CD4-positive, alpha-beta T cell (primary cell): ENCODE measurements around the gene ACTR3. TPM values are rescaled to one million over a fixed set of nuclear protein-coding genes. Genes with fewer than 3 reads are reported as not detected.

Source experiments
- ATAC-seq: fragments of 200-7000 bp; cut with Tn5 transposase; one replicate; pipeline ENCODE4 v1.10.0; 2022; ENCODE audit warnings: mild to moderate bottlenecking; ENCODE audit not compliant: poor library complexity
- CTCF ChIA-PET: fragments of 350-600 bp; sonication (Branson Sonifier 250); formaldehyde crosslinking; loops from one replicate; lab custom pipeline; 2021; ENCODE audit warnings: antibody characterized with exemption, inconsistent platforms; lab: Charles Lee
- POLR2A ChIA-PET: fragments of 350-600 bp; sonication (Branson Sonifier 250); formaldehyde crosslinking; loops from one replicate; lab custom pipeline; 2021; ENCODE audit warnings: antibody characterized with exemption, inconsistent platforms; lab: Charles Lee
- DNase-seq, 14 experiments: peaks; one replicate each; pipeline ENCODE4 v3.0.0-alpha.2; 2013 to 2020; ENCODE audit warnings: mixed read lengths in 2 of 14
- H3K27ac ChIP-seq, 2 donors: one replicate each; pipeline versions ENCODE4 v1.5.1 to v1.7.0; 2013; ENCODE audit warnings: low read length in 2 of 2, low read depth in 1 of 2, mild to moderate bottlenecking in 1 of 2
- H3K27me3 ChIP-seq, 2 experiments: 1 replicate in 1 of 2; 2 replicates in 1 of 2; pipeline versions ENCODE4 v1.6.1 to v1.7.0; 2013; ENCODE audit warnings: low read length in 2 of 2, control low read depth in 1 of 2, mild to moderate bottlenecking in 1 of 2, moderate library complexity in 1 of 2; ENCODE audit not compliant: insufficient read depth in 2 of 2, control insufficient read depth in 1 of 2
- H3K36me3 ChIP-seq: one replicate; pipeline ENCODE4 v1.6.1; 2013; ENCODE audit warnings: low read length, control low read depth; ENCODE audit not compliant: insufficient read depth
- H3K4me1 ChIP-seq: one replicate; pipeline ENCODE4 v1.6.1; 2013; ENCODE audit warnings: low read length, control low read depth; ENCODE audit not compliant: insufficient read depth
- H3K4me3 ChIP-seq: one replicate; pipeline ENCODE4 v1.5.1; 2013; ENCODE audit warnings: mild to moderate bottlenecking, low read length, moderate library complexity
- H3K9me3 ChIP-seq, 2 experiments: 1 replicate in 1 of 2; 2 replicates in 1 of 2; pipeline versions ENCODE4 v1.6.1 to v1.7.0; 2013; ENCODE audit warnings: low read length in 2 of 2, mild to moderate bottlenecking in 2 of 2, control low read depth in 1 of 2, moderate library complexity in 1 of 2; ENCODE audit not compliant: control insufficient read depth in 1 of 2, insufficient read depth in 1 of 2
- H3K27ac Mint-ChIP-seq: one replicate; pipeline ENCODE4 v1.8.0; 2020; ENCODE audit warnings: mixed read lengths
- H3K27me3 Mint-ChIP-seq: one replicate; pipeline ENCODE4 v1.8.0; 2021; ENCODE audit warnings: mixed read lengths
- H3K36me3 Mint-ChIP-seq: one replicate; pipeline ENCODE4 v1.8.0; 2021; ENCODE audit warnings: low read depth, mixed read lengths
- H3K4me1 Mint-ChIP-seq: one replicate; pipeline ENCODE4 v1.8.0; 2021; ENCODE audit warnings: low read depth, mixed read lengths
- H3K4me3 Mint-ChIP-seq: one replicate; pipeline ENCODE4 v1.8.0; 2020; ENCODE audit warnings: mild to moderate bottlenecking, mixed read lengths
- H3K9me3 Mint-ChIP-seq: one replicate; pipeline ENCODE4 v1.8.0; 2020; ENCODE audit warnings: mixed read lengths
- CTCF ChIP-seq: fragments of 200-600 bp; IDR thresholded peaks from one replicate; pipeline ENCODE4 v1.8.0; 2022; ENCODE audit warnings: antibody characterized with exemption, mild to moderate bottlenecking
- intact Hi-C, 2 experiments: fragments of 100-400 bp; cut with DNase I in 1 of 2; cut with micrococcal nuclease in 1 of 2; formaldehyde crosslinking; loops; one replicate each; pipeline versions ENCODE4 v1.15.1 to v1.9.0; 2023 to 2025; cut with DNase I, micrococcal nuclease
- total RNA-seq, 174 experiments: library from RNA in 2 of 174; stranded (reverse) in 2 of 174; gene quantifications; one replicate each; pipeline ENCODE4 v1.2.3 and lab custom pipeline; 2021 to 2026

Gene ACTR3
- total RNA-seq, 2 experiments from 2014 or later: 118 to 123 TPM

GRCh38 chr2:113877711-113878598 lies 11.9 kb upstream of the ACTR3 start:
- ATAC-seq (no peak), DNase-seq (peak in 1 of 14 experiments; percentile 37)
- Mint-ChIP-seq H3K27ac (peak overlapping the region; percentile 87), H3K4me1 (peaks cover 59% of the 10 kb centered on the region), H3K27me3 (no peaks in the 10 kb centered on the region), H3K9me3 (no peaks in the 10 kb centered on the region), H3K36me3 (peaks cover 16% of the 10 kb centered on the region), H3K4me3 (peak overlapping the region; percentile 36)
- no peak for TF ChIP-seq CTCF
- CTCF ChIA-PET: interaction anchor here (1.1 to 1.8 kb wide), 3 partner anchors 11 to 16 kb away, joined by 4 to 6 read pairs (median 4); no protein-coding TSS in a partner anchor
- Histone ChIP-seq H3K27ac (peak overlapping the region in 1 of 2 donors; percentile 68), H3K27me3 (no peaks in the 10 kb centered on the region), H3K4me3 (no peak overlapping the region), H3K9me3 (no peaks in the 10 kb centered on the region), H3K36me3 (no peaks in the 10 kb centered on the region), H3K4me1 (peaks cover 21% of the 10 kb centered on the region)
- POLR2A ChIA-PET: interaction anchor here (0.9 to 6.8 kb wide), 4 partner anchors 9 to 122 kb away, joined by 3 to 43 read pairs (median 16); partner anchors contain the start of genes ACTR3 and SLC35F5
- intact Hi-C loops: loop anchor here in 1 of 2 experiments (5.0 kb wide), 1 partner anchor 121 kb away; the partner anchor contains the start of gene SLC35F5

DNA sequence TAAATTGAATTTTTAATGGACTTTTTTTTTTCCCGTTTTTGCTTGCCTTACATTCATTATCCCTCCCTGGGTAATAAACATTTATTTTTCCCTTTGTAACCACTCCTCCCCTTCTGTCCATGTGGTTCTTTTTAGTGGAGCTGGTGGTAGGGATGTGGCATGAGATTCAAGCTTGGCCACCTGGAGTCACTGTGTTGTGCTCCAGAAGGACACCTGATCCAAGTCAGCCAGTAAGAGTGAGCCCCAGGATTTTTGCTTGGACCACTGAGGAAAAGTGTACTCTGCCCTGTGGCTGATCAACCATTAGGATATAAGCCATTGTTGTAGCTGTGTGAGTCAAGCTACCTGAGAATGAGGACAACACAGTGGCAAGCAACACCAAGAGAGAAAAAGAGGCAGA lies 11.1 kb upstream of the ACTR3 start:
- Mint-ChIP-seq H3K27ac (peak overlapping the region; percentile 87), H3K4me3 (no peak overlapping the region), H3K36me3 (peaks cover 18% of the 10 kb centered on the region), H3K9me3 (no peaks in the 10 kb centered on the region), H3K4me1 (peaks cover 55% of the 10 kb centered on the region), H3K27me3 (no peaks in the 10 kb centered on the region)
- intact Hi-C loops: loop anchor here in 1 of 2 experiments (5.0 kb wide), 1 partner anchor 121 kb away; the partner anchor contains the start of gene SLC35F5
- no peak for ATAC-seq
- no peak overlapping the region for H3K4me3 ChIP-seq
- TF ChIP-seq CTCF: no peak
- no peaks in the 10 kb centered on the region for H3K27me3 ChIP-seq
- ChIA-PET CTCF (interaction anchor here (0.9 to 1.2 kb wide), 2 partner anchors 10 to 101 kb away, joined by 3 to 4 read pairs; no protein-coding TSS in a partner anchor), POLR2A (interaction anchor here (0.9 to 6.8 kb wide), 3 partner anchors 8 to 122 kb away, joined by 3 to 43 read pairs (median 5); partner anchors contain the start of genes ACTR3 and SLC35F5)
- no peaks in the 10 kb centered on the region for H3K36me3 ChIP-seq
- no peak overlapping the region for H3K27ac ChIP-seq
- no peaks in the 10 kb centered on the region for H3K9me3 ChIP-seq
- H3K4me1 ChIP-seq: peaks cover 21% of the 10 kb centered on the region
- no peak for DNase-seq

DNA sequence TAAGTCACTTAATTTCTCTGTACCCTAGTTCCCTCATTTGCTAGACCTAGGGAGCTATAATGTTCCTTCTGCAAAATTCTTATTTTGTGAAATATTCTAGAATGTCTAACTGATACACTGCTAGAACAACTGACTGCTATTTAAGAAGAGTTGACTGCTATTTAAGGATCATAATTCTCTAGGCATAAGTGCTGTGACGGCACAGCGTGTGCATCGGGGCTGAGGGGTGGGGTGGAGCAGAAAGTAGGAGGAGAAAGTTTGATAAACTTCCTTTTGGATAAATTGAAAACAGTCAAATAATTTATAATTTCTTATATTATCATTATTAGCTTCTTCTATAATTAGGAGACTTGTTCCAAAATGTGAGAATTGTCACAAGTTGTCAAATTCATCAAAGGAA lies 10.4 kb upstream of the ACTR3 start:
- H3K36me3 Mint-ChIP-seq: peaks cover 18% of the 10 kb centered on the region
- ChIA-PET POLR2A (interaction anchor here (1.5 to 6.8 kb wide), 2 partner anchors 10 to 123 kb away, joined by 3 to 43 read pairs; partner anchors contain the start of genes ACTR3 and SLC35F5), CTCF (interaction anchor here (0.9 kb wide), 1 partner anchor 100 kb away, joined by 3 read pairs; no protein-coding TSS in a partner anchor)
- no peak overlapping the region for H3K27ac ChIP-seq
- no peak overlapping the region for H3K4me3 ChIP-seq
- intact Hi-C loops: loop anchor here in 1 of 2 experiments (5.0 kb wide), 1 partner anchor 122 kb away; the partner anchor contains the start of gene SLC35F5
- no peak overlapping the region for H3K4me3 Mint-ChIP-seq
- no peaks in the 10 kb centered on the region for H3K9me3 Mint-ChIP-seq
- TF ChIP-seq CTCF: no peak
- H3K27me3 Mint-ChIP-seq: no peaks in the 10 kb centered on the region
- H3K36me3 ChIP-seq: no peaks in the 10 kb centered on the region
- DNase-seq (no peak), ATAC-seq (no peak)
- no peaks in the 10 kb centered on the region for H3K9me3 ChIP-seq
- no peaks in the 10 kb centered on the region for H3K27me3 ChIP-seq
- H3K4me1 ChIP-seq: peaks cover 21% of the 10 kb centered on the region
- peak overlapping the region; percentile 87 for H3K27ac Mint-ChIP-seq
- H3K4me1 Mint-ChIP-seq: peaks cover 48% of the 10 kb centered on the region
